Spleen (tissue), 11 donors: ENCODE results near the gene MAPK11. TPM values are rescaled to one million over a fixed set of nuclear protein-coding genes. Genes with fewer than 3 reads are reported as not detected.
A peak's percentile ranks its signal among the peaks of the same experiment; 100 is the strongest.

Experiments used
- DNase-seq: peaks from one replicate; pipeline ENCODE4 v3.0.0-alpha.2; 2020
- H3K27ac ChIP-seq, 8 donors: fragments of 200-600 bp; sonication (generic) in 7 of 8; 1 replicate in 4 of 8; 2 replicates in 4 of 8; pipeline versions ENCODE4 v1.5.0 to v1.8.0; 2016 to 2021; ENCODE audit warnings: inconsistent platforms in 4 of 8, mild to moderate bottlenecking in 4 of 8, moderate library complexity in 1 of 8
- H3K27me3 ChIP-seq, 7 donors: fragments of 200-600 bp; sonication (generic) in 6 of 7; replicated peaks in 1 of 7; 1 replicate in 4 of 7; 2 replicates in 3 of 7; pipeline versions ENCODE4 v1.5.0 to v1.8.0; 2016 to 2021; ENCODE audit warnings: inconsistent platforms in 3 of 7, mild to moderate bottlenecking in 1 of 7
- H3K36me3 ChIP-seq, 6 donors: fragments of 200-600 bp; sonication (generic) in 5 of 6; 1 replicate in 4 of 6; 2 replicates in 2 of 6; pipeline versions ENCODE4 v1.5.0 to v1.8.0; 2016 to 2021; ENCODE audit warnings: inconsistent platforms in 2 of 6
- H3K4me1 ChIP-seq, 6 donors: fragments of 200-600 bp; sonication (generic) in 5 of 6; 1 replicate in 3 of 6; 2 replicates in 3 of 6; pipeline versions ENCODE4 v1.5.0 to v1.8.0; 2016 to 2021; ENCODE audit warnings: inconsistent platforms in 3 of 6
- H3K4me3 ChIP-seq, 8 donors: fragments of 200-600 bp; sonication (generic) in 7 of 8; 1 replicate in 4 of 8; 2 replicates in 4 of 8; pipeline versions ENCODE4 v1.5.0 to v1.8.0; 2016 to 2021; ENCODE audit warnings: inconsistent platforms in 4 of 8, mild to moderate bottlenecking in 4 of 8, moderate library complexity in 2 of 8
- H3K9me3 ChIP-seq, 8 donors: fragments of 200-600 bp; sonication (generic) in 7 of 8; 1 replicate in 4 of 8; 2 replicates in 4 of 8; pipeline versions ENCODE4 v1.5.0 to v1.8.0; 2016 to 2021; ENCODE audit warnings: inconsistent platforms in 4 of 8
- CTCF ChIP-seq, 11 experiments: fragments of 200-600 bp in 7 of 11; fragments of 450-650 bp in 4 of 11; sonication (generic) in 4 of 11; IDR thresholded peaks in 8 of 11; conservative IDR thresholded peaks in 3 of 11; 1 replicate in 7 of 11; 2 replicates in 4 of 11; pipeline versions ENCODE4 v1.4.0 to v1.8.0; 2016 to 2021; ENCODE audit warnings: antibody characterized with exemption in 11 of 11, inconsistent platforms in 4 of 11, mild to moderate bottlenecking in 1 of 11
- POLR2A ChIP-seq, 3 donors: fragments of 450-650 bp; IDR thresholded peaks; one replicate each; pipeline ENCODE4 v1.5.1; 2017; ENCODE audit warnings: antibody characterized with exemption in 3 of 3, mild to moderate bottlenecking in 1 of 3
- POLR2AphosphoS5 ChIP-seq, 3 donors: sonication (generic); formaldehyde crosslinking; IDR thresholded peaks; one replicate each; pipeline ENCODE4 v1.5.1; 2017; ENCODE audit warnings: antibody characterized with exemption in 3 of 3
- WGBS, 5 donors: extraction: QIAGEN DNeasy Blood & Tissue Kit in 3 of 5; methylation state at CpG; one replicate each; pipeline versions ENCODE4 v1.1.5 to v1.1.7; 2013 to 2018; 5-methylcytosine and 5-hydroxymethylcytosine counted together
- intact Hi-C: fragments of 100-400 bp; cut with DNase I; formaldehyde crosslinking; loops from one replicate; pipeline ENCODE4 v1.15.0; 2023; ENCODE audit warnings: low total_unique reads
- polyA plus RNA-seq, 3 donors: library from polyadenylated mRNA; stranded (reverse); fragments of 200-250 nt; gene quantifications; one replicate each; pipeline ENCODE4 v1.2.1, GENCODE V29; 2013
- total RNA-seq, 7 donors: library from RNA; depleted of rRNA in 3 of 7; stranded (reverse); fragments of >200 nt in 3 of 7; fragmentation: NEBNext Ultra II Directional in 4 of 7; extraction: Animal tissue kit (Norgen Biotek cat#: 25700) in 4 of 7; gene quantifications; one replicate each; pipeline versions ENCODE4 v1.1.0 to v1.2.1, GENCODE V29; 2016 to 2021
- donor health status: healthy with polysubstance abuse.
- donor health status: DM: no; HTN: no; CAD: no; lungs with moderate emphysema.
- donor health status: DM: no; HTN: no; CAD: no.
- donor health status: Bipolar disorder and iron deficiency.
- donor health status: healthy.
- donor health status: DM: no; HTN: no; CAD: no.
- donor health status: DM: yes; HTN: yes; CAD: no.

The MAPK11 gene
- total and polyA plus RNA-seq, 10 donors = 5.2 to 25.3 (median 11.3) TPM

- peaks cover 0 to 48% (median 3%) of the 10 kb centered on the region in 7 donors for H3K27me3 ChIP-seq
These were observed 35.9 kb upstream of the MAPK11 start for GRCh38 chr22:50305923-50306566.

GRCh38 chr22:50305393-50305922, 35.3 kb upstream of the MAPK11 start:
- Histone ChIP-seq H3K27me3 (peaks cover 0 to 54% (median 3%) of the 10 kb centered on the region in 7 donors), H3K4me3 (peak overlapping the region; percentile 64 to 91 (median 83)), H3K36me3 (peaks cover 0 to 24% (median 0%) of the 10 kb centered on the region in 6 donors), H3K27ac (peak overlapping the region; percentile 73 to 96 (median 92)), H3K9me3 (no peaks in the 10 kb centered on the region), H3K4me1 (peaks cover 77 to 95% (median 92%) of the 10 kb centered on the region in 6 donors)
- intact Hi-C loops = no loop called here
- no peak for DNase-seq
- 46 to 83% (median 62%) methylated on average over 5 to 14 of the region's 14 CpGs for WGBS, 5 donors
- TF ChIP-seq POLR2A (IDR thresholded peaks at IDR 0.05) = no peak

More at GRCh38 chr22:50305923-50306566, 35.9 kb upstream of the MAPK11 start:
- H3K4me1 ChIP-seq = peaks cover 71 to 95% (median 88%) of the 10 kb centered on the region in 6 donors
- peak overlapping the region; percentile 73 to 96 (median 92) for H3K27ac ChIP-seq
- H3K9me3 ChIP-seq = no peaks in the 10 kb centered on the region
- H3K4me3 ChIP-seq = peak overlapping the region; percentile 64 to 91 (median 83)
- intact Hi-C loops = no loop called here
- TF ChIP-seq POLR2AphosphoS5 (IDR thresholded peaks at IDR 0.05) (peak; percentile 72 to 86 (median 80)), CTCF (IDR thresholded peaks at IDR 0.05 in 8 of 11, conservative IDR thresholded peaks at IDR 0.05 in 3 of 11) (no peak), POLR2A (IDR thresholded peaks at IDR 0.05) (no peak)
- DNase-seq = no peak
- 5 to 13% (median 10%) methylated on average over 8 to 21 of the region's 21 CpGs for WGBS, 5 donors
- H3K36me3 ChIP-seq = peaks cover 0 to 20% (median 0%) of the 10 kb centered on the region in 6 donors

GRCh38 chr22:50304528-50305392, 34.6 kb upstream of the MAPK11 start:
- TF ChIP-seq POLR2A (IDR thresholded peaks at IDR 0.05) (no peak), CTCF (IDR thresholded peaks at IDR 0.05 in 8 of 11, conservative IDR thresholded peaks at IDR 0.05 in 3 of 11) (no peak), POLR2AphosphoS5 (IDR thresholded peaks at IDR 0.05) (peak in 2 of 3 donors; percentile 35 to 67)
- H3K4me1 ChIP-seq = peaks cover 73 to 95% (median 94%) of the 10 kb centered on the region in 6 donors
- H3K27ac ChIP-seq = peak overlapping the region; percentile 73 to 96 (median 92)
- DNase-seq = no peak
- no peaks in the 10 kb centered on the region for H3K9me3 ChIP-seq
- H3K36me3 ChIP-seq = peaks cover 0 to 24% (median 0%) of the 10 kb centered on the region in 6 donors
- H3K4me3 ChIP-seq = peak overlapping the region; percentile 4 to 91 (median 83)
- WGBS, 5 donors = 36 to 44% (median 41%) methylated on average over 8 to 22 of the region's 22 CpGs
- intact Hi-C loops = no loop called here
- H3K27me3 ChIP-seq = peaks cover 0 to 61% (median 6%) of the 10 kb centered on the region in 7 donors

GRCh38 chr22:50303848-50304527, 33.8 kb upstream of the MAPK11 start:
- DNase-seq = no peak
- H3K9me3 ChIP-seq = no peaks in the 10 kb centered on the region
- TF ChIP-seq POLR2A (IDR thresholded peaks at IDR 0.05) (no peak), CTCF (IDR thresholded peaks at IDR 0.05 in 8 of 11, conservative IDR thresholded peaks at IDR 0.05 in 3 of 11) (peak in 2 of 11 experiments; percentile 15 to 19), POLR2AphosphoS5 (IDR thresholded peaks at IDR 0.05) (peak in 2 of 3 donors; percentile 39 to 60)
- H3K4me3 ChIP-seq = peak overlapping the region in 7 of 8 donors; percentile 15 to 91 (median 82)
- peaks cover 0 to 69% (median 9%) of the 10 kb centered on the region in 7 donors for H3K27me3 ChIP-seq
- H3K36me3 ChIP-seq = peaks cover 0 to 24% (median 0%) of the 10 kb centered on the region in 6 donors
- H3K4me1 ChIP-seq = peaks cover 73 to 95% (median 94%) of the 10 kb centered on the region in 6 donors
- 11 to 32% (median 23%) methylated on average over 7 to 11 of the region's 11 CpGs for WGBS, 5 donors
- H3K27ac ChIP-seq = peak overlapping the region; percentile 53 to 96 (median 92)
- intact Hi-C loops = no loop called here
